CD4-positive, alpha-beta T cell treated with Interleukin-4 for 1 hour (primary cell): ENCODE measurements around the gene CRTAP.
"Not testable (repeated sequence)": the region's sequence is repeated elsewhere in the genome, so short reads cannot be mapped to it uniquely, and the experiment has no call there.

Experiments used
- DNase-seq, 2 donors: peaks; one replicate each; pipeline ENCODE4 v3.0.0-alpha.2; 2020 to 2022

The CRTAP gene

DNA sequence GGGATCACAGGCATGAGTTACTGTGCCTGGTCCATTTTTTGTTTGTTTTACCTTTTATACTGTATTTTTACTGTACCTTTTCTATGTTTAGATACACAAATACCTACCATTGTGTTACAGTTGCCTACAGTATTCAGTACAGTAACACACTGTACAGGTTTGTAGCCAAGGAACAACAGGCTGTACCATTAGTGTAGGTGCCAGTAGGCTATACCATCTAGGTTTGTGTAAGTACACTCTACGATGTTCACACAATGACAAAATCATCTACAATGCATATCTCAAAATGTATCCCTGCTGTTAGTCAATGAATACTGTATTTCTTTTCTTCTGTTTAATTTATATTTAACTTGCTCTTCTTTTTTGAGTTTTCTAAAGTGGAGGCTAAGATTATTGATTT is 67.8 kb downstream of the CRTAP start:
- DNase-seq: not testable (repeated sequence)

DNA sequence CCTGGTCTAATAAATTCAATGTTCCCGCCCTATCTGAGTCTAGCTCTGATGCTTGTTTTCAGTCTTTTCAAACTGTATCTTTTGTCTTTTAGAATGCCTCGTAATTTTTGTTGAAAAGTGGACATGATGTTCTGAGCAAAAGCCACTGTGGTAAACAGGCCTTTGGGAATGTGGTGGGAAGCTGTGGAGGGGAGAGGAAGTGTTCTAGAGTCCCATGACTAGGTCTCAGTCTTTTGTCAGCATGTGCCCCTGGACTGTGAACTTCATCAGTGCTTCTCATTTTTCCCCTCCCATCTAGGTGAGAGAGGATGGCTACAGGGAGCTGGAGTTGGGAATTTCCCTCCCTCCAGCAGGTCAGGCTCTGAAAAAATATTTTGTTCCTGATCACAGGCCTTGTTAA is 71.0 kb downstream of the CRTAP start:
- DNase-seq: no peak

DNA sequence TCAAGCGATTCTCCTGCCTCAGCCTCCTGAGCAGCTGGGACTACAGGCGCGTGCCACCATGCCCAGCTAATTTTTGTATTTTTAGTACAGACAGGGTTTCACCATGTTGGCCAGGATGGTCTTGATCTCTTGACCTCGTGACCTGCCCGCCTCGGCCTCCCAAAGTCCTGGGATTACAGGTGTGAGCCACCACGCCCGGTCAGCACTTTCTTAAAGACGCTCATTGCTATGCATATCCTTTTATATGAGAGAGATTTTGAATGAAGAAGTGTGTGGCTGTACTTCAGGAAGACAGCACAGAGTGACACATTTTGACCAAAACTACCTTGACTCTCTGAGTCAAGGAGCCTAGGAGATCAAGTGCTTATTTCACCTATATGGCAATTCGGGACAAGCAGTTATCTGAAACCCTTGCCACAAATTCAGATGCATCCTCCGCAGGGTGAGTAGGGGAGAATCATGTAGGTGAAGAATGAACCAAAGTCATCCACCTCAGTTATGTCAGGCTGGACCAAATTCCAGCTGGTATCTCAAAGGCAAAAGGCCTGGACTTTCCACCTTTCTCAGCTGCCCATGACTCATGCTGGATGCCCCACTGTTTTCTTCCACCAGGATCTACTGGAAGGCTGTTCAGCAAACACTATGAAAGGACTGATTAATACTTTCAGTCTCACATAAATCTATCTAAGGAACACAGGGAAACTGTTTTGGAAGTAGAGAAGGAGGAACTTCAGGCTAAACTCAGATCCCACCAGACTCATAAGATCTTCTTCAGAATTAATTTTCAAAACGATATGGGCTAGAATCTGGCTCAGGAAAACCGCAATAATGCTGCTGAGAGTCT is 72.9 kb downstream of the CRTAP start:
- DNase-seq: no peak

DNA sequence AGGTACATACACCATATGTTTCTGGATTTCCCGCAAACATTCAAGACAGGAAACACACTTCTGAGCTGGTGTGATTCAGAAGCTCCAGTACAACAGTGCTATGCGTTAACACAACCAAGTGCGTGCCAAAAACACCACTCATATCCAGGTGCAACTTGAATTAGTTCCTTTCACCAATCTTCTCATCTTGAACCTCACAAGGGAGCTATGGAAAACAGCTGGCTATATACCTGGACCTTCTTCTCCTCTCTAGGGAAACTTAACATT is 73.5 kb downstream of the CRTAP start:
- no peak for DNase-seq

DNA sequence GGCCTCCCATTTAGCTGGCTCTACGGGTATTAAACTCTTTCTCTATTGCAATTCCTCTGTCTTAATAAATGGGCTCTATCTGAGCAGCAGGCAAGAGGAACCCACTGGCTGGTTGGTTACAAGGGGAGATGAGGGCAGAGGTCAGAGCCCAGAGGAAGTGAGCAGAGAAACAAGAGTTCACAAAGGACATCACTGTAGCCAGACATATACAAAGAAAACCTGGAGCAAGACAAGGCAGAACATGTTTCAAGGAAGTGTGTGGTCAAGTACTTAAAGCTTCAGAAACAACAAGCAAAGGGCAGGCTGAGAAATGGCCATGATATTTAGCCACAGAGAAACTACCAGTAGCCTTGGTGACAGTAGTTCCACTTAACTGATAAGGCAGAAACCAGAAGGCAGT is 80.5 kb downstream of the CRTAP start:
- no peak for DNase-seq

DNA sequence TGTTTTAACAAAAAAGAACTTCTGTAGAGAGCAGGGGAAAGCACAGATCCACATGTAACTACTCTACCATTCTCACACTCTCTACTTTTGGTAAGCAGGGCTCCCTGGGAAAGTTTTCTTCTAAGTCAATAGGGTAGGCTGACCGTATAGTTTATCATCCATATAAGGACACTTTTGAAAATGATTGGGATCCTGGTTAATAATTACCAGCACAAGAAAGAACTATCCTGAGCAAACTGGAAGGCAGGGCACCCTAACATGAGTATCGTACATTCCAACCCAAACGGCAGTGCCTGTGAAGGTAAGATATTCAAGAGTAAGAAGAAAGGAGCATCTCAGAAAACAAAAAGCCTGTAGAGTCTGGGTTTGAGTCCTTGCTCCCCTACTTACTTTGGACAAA is 82.7 kb downstream of the CRTAP start:
- DNase-seq: no peak
